Fibroblast of gingiva (primary cell): Measurements from ENCODE around the gene PPP2R2C.

Source experiments
- DNase-seq: peaks from one replicate; pipeline ENCODE4 v3.0.0-alpha.2; 2011; ENCODE audit warnings: low read depth

The PPP2R2C gene

DNA sequence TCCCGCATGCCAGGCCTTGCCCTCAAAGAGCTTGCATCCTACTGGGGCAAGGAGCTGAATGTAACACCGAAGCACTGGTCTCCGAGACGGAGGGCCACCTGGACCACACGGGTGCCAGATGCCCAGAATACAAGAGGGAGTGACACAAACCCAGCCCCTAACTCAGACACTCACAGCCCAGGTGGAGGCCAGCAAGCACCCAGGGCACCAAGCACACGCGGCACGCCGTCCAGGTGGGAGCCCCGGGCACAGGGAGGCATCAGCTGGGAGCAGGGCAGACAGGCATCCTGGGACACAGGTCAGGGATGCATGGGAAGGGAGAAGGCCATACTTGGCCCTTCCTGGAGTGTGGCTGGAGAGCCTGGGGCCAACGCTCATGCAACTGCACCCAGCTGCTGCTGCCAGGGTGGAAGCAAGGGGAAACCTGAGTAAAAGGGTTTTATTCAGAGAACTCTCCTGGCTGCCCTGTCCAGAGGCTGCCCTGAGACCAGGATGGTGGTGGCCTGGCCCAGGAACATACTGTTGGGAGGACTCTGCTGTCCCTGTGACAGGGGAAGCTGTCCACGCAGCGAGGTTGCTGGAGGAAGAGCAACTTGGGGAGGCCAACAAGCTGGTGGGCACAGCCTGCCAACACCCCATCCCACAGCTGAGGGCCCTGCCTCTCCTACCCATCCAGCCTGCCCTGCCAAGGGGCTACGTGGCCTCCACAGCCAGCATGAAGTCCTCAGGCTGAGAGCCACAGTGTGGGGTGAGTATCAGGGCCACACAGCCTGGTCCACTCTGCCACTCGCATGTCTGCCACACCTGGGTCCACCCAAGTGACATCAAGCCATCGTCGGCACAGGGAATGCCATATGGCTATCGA, 22.2 kb upstream of the PPP2R2C start:
- DNase-seq: no peak

DNA sequence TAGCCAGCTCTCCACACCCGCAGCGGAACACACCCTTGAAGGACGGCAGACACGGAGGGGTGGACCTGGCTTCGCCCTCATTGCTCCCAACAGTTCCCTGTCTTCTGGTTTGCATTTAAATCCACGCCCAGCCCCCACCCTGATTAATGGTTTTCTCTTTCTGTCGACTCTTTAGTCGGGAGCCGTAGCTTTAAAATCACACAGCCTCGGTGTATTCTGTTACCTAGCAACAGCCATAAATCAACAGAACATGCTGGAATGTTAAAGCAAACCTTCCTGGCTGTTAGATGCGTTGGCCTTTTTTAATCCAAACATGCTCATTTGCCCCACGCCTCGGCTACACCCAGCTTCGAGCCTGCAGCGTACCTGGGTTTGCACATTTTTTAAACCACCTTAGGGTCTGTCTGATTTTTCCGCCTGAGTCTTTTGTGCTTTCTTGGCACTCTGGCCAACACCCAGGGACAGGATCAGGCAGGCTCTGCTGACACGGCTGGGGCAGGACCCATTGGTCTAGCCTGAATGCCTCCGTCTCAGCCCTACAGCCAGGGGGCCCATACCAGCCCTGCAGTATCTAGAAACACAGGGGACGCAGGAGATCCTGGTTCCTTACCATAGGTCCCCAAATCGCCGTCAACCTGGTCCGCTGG, 21.4 kb upstream of the PPP2R2C start:
- DNase-seq: no peak

DNA sequence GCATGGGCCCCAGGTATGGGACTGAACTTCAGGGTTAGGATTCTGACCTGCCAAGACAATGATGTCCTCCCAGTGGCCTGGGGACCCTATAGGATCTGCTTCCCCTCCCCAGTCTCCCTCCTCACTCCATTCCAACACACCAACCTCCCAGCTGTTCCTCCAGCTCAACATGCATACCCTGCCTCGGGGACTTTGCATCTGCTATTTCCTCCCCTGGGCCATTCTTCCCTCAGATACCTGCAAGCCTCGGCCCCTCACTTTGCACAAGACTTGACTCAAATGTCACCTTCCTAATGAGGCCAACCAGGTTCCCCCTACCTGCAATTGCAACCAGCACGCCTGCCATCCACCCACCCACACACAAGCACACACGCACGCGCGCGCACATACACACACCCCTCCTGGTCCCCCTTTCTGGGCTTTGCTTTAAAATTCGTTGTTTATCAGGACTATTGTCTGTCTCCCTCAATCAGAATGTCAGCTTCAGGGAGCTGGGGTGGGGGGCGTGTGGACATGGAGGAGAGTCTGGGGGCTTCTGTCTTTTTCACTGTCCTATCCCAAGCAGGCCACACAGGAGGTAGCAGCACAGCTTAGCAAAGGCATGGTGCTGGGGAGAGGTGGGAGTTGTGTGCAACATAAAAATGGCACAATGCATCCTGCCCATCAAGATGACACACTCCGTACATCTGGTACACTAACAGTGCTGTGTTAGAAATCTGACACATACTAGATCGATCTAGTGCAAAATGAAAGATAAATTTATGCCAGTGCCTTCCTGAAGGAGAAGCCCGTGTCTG, 20.6 kb upstream of the PPP2R2C start:
- no peak for DNase-seq

DNA sequence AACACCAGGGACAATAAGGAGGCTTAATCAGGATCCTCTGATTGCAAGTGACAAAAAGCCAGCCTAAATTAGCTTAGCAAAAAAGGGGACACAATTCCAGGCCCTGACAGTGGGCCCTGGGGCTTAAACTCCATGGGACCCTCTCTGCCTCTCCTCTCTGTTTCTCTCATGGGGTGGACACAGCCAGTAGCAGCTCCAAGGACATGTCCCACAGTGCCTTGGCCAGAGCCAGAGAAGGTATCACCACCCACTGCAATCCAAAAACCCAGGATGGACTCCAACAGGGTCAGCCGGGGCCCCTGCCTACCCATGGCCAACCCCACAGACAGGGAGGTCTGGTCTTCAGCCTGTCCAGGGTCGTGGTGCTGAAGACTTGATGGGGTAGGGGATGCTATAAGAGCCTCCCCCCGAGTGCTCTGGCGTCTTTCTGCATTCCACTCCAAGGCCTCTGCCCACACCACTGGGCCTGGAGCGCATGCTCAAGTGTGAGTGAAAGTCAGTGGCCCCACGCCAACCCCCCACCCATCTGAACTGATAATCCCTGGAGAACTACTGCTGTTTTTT, 19.7 kb upstream of the PPP2R2C start:
- DNase-seq: no peak

DNA sequence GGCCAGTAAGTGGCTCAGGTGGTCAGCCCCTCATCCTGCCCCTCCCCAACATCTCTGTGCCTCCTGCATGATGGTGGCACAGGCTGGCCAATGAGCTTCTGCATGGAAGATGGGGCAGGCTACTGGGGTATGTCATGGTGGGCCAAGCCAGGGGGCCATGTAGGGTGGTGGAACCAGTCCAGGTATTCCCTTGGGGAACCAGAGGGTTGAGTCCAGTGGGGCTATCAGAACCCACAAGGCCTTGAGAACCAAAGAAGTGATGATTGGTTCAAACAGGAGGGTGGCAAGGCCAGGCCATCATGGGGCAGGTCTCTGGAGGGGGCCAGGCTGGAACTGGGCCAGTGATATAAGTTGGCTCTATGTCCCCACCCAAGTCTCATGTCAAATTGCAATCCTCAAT, 18.8 kb upstream of the PPP2R2C start:
- DNase-seq: no peak

DNA sequence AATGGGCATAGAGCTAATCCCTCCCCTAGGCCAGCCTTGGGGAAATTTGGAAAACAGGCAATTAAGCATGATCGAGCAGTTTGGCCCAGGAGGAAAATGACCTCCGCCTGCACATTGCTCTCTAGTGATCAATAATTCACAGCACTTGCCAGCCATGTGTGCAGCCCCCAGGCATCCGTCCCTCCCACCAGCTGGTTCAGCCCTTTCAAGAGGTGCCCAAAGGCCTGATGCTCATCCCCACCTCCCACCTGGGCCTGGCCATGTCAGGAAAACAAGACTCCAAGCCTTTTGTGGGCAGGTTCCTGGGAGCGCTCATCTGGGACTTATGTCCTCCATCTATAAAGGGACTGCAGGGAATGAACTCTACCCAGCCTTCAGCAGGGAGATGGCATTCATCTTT, 17.5 kb upstream of the PPP2R2C start:
- DNase-seq: no peak

DNA sequence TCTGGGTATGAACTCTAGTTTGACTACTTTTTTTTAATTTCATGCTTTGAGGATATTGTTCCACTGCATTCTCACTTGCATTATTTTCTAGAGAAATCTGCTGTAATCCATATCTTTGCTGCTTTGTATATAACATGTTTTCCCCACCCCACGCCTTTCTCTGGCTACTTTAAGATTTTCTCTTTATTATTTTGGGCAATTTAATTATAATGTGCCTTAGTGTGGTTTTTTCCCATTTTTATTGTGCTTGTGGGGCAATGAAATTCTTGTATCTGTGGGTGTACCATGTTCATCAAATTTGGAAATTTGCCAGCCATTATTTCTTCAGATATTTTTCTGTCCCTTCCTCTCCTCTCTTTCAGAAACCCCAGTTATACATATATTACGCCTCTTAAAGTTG, 15.1 kb upstream of the PPP2R2C start:
- no peak for DNase-seq

DNA sequence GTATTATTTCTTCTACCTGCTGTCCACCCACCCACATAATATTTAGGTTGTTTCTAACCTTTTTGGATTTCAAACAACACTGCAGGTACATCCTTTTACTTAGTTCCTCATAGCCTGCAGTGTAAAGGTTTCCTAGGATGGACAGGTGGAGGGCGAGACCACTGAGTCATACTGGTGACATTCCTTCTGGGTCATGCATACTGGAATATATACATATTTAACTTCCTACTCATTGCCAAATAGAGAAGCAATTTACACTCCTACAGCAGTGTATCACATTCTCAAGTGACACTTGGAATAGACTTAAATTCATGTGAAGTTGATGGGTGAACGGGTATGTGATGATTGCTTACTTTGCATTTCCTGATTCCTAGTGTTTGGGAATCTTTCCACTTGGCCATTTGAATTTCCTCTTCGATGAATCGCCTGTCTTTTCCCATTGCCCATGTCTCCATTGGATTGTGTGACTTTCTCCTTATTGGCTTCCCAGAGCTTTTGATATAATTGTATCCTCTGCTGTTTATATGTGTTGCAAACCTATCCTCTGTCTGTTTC, 8.2 kb upstream of the PPP2R2C start:
- DNase-seq: no peak

DNA sequence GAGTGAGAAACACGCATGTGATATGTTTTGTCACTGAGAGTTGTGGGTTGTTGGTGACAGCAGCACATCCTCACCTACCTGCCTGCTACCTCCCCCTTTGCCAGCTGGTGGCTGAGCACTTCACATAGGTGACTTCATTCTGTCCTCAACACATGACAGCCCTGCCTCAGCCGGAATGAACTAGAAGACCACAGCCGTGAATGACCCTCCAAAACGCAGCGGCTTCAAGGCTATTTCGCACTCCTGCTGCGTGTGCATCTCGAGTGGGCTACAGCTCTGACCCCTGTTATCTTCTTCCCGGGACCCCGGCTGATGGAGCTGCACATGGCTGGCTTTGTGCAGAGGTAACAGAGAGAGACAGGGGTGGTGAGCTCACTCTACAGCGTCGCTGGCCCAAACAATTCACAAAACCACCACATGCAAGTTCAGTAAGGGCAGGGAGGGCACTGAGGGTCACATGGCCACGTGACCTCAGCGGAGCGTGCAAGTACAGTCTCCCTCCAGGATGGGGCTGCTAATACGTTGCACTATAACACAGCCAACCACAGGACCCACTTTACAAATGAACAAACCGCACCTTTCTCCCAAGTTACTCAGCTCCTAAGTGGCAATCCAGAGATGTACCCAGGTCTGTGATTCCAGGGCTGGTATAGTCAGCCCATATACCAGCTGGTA, 6.3 kb upstream of the PPP2R2C start:
- no peak for DNase-seq

DNA sequence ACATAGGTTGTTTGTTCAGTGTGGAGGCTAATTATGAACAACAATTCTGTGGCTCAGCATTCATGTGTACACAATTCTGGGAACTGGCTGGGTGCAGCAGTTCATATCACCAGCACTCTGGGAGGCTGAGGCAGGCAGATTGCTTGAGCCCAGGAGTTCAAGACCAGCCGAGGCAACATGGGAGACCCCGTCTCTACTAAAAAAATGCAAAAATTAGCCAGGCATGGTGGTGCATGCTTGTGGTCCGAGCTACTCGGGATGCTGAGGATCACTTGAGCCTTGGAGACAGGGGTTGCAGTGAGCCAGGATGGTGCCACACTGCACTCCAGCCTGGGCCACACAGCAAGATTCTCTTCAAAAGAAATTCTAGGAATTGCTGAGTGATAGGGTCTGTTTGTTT, 4.5 kb upstream of the PPP2R2C start:
- DNase-seq: no peak

DNA sequence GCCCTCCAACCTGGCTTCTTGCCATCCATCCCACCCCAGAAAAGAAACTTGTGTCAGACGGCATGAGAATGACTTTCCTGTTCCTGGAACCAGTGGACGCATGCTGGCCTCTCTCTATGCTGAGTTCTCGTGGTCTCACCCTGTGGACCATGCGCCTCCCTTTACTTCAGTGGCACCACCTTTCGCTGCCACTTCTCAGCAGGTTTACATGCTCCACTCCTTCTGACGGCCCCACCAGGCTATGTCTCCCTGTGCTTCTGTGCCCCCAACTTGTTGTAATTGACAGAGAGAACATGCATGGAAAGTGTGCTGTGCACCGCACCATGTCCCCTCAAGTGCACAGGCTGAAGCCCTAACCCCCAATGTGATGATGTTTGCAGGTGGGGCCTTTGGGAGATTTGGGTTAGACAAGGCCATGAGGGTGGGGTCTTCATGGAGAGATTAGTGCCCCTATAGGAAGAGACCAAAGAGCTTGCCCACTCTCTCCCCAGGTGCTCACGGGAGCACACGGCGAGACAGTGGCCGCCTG, 3.1 kb upstream of the PPP2R2C start:
- DNase-seq: no peak

DNA sequence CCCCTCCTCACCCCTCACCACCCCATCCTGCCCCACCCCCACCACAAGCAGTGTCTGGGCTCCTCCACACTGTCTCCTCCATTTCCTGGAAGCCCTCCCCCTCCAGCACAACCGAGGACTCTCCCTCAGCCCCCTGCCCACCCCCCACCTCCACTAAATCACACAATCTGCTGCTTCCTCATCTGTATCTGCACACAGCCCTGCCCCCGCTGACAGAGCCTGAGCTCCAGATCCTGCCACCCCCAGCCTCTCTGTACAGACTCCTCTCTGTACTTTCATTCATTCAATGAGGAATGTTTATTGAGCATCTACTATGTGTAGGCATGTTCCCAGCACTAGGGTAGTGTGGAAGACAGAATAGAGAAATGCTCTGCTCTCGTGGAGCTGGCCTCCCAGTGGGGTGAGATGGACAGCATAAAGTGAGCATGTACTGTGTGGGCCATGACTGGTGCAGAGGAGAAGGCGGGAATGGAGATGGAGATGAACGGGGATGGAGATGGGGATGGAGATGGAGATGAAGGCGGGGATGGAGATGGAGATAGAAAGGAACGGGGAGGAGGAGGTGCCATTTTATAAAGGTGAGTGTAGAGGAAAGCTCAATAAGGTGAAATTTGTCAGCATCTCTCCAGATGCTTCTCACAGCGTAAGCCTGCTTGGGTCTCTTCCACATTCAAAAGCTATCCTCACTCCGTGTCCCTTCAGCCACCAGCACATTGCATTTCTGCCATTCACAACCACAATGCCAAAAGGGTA, 2.5 kb upstream of the PPP2R2C start:
- DNase-seq: no peak

DNA sequence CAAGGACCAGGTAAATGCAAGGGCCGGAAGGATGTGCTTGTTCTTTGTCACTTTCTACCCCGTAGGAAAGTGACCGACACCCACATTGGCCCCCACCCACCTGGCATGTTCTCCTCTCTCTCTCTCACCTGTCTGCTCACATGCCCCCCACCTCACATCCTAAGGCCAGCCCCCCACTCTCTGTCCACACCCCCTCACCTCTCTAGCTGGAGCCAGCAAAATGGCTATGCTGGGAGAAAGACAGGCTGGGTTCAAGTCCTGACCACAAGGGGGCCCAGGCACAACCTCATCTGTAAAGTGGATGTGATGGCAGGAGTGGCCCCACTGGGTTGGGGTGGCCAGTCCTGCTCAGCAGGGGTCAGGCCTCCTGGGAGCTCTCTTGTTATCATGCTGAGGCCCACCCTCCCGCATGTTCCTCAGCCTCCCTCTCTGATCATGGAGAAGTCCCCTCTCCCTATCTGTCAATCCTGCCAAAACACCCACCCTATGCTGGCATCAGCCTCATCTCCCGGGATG, 1.7 kb upstream of the PPP2R2C start:
- DNase-seq: no peak

DNA sequence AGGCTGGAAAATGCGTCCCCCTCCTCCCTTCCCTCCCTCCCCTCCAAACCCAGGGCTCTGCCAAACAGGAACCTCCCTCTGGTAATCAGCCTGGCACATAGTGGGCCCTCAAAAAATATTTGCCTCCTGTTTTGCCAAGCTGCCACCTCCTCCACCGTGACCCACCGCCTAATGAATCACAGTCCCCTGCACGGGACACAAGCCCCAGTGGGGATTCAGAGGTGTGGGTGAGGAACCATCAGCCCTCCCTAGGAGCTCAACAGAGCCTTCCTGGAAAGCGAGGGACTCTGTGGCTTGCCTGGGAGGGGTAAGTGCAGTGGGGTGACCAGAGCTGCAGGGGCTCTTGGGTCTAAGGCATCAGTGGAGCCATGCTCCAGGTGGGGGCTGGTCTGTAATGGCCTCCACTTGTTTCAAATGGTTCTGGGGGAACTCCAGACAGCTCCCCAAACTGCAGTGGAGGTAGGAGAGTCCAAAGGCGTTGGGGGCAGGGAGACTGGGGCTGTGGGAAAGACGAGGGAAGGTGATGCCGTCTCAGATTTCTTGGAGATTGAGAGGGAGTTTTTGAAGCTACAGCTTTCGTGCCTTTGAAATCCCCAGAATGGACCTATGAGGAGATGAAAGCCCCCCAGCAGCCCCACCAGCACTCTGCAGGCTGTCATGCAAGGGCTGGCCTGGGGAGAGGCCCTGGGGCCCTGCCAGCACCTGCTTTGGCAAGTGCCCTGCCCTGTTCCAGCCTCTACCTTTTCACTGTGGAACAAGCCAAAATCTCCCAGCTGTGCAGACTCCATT, 1.0 kb upstream of the PPP2R2C start:
- no peak for DNase-seq

DNA sequence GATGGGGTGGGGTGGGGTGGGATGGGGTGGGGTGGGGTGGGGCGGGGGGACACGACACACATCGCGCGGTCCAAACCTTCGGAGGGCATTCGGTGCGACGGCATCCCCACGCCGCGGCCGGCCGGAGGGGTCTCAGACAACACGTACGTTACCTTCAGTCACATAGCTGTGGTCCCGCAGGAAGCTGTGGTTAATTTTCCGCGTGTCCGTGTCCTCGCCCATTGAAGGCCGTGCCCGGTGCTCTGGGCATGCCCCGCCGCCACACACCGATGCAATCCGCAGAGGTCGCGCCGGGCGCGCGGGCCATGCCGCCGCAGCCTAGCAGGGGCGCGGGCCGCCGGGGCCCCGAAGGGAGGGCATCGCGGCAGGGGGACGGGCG, 417 bp downstream of the PPP2R2C start:
- DNase-seq: no peak

DNA sequence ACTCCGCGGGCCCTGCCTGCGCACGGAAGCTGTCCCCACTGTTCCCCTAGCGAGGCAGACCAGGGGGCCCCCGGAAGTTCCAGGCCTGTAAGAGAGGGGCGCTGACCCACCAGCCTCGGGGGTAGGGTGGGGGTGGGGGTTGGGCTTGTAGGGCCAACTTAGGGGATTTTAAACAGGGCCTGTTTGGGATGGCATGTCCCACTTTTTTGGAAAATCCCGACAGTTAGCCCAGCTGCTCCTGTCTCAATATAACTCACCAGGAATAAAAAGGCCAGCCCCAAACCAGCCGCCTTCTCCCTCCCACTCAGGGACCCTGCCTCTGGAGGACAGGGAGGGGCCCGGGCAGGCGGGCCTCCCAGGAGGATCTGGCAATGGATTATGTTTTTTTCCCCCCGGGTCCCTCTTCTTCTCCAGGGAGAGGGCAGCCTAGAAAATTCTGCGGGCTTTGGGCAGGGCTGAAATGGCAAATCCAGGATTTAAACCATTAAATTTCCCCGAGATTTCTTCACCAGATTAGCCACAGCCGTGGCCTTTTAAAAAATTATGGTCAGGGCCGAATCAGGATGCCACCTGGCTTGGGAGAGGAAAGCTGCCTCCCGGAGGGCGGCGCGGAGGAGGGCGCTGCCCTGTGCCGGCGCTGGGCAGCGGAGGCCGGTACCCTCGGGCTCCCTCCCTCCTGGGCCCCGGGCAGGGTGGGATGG, 957 bp downstream of the PPP2R2C start:
- DNase-seq: no peak

DNA sequence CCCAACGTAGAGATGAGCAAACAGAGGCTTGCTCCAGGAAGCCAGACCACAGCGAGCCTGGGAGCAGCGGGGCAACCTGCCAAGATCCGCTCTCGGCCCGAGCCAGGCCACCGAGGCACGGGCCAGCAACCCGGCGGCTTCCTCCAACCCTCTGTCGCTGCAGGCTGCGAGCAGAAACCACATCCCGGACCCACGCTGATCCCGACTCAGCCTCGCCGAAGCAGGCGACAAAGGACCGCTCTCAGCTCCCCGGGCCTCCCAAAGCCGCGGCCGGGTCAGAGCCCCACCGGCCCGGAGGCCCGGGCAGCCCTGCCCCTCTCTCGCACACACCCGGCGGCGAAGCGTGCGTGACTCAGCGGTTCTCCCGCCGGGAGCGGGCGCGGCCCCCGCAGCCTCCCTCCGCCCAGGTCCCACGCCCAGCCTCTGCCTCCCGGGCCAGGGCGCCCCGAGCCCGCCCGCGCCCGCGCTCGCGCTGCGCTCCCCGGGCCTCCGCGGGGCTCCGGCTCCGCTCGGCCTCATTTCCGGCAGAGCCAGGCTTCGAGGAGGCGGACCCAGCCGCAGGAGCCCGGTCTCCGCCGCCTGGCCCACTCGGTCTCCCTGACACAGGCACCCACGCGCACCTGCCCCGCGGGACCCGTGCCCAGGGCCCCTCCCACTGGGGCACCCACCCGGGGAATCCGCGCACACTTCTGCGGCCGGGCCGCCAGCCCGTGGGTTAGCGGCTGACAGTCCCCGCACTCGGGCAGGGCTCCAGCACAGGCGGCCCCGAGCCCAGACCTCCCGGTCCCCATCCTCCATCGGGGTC, 1.7 kb downstream of the PPP2R2C start:
- peak; percentile 7 for DNase-seq

DNA sequence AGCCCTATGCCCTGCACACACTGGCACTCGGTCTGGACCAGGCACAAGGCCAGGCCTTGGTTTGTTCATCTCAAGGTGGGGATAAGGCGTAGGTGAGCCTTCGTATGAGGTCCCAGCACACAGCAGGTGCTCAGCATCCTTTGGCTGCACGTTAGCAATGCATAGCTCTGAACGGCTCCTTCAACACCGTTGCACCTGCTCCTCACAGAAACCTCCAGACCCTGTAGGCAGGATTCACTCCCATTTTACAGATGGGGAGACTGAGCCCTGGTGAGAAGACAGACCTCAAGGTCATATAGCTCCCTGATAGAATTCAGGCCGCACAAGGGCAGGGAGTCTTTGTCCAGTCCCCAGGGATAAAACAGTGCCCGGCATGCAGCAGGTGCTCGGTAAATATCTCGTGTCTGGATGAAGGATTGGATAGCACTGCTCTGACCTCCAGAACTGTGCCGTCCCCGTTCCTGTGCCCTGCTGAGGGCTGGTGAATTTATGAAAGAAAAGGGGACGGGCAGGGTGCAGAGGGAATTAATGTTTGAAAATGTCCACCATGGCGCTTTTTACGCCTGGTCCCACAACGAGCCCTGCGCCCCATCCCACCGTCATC, 2.4 kb downstream of the PPP2R2C start:
- DNase-seq: no peak
